Smooth muscle cell (in vitro differentiated cells): ENCODE data around the gene RPS6KL1. TPM values are rescaled to one million over a fixed set of nuclear protein-coding genes. Genes with fewer than 3 reads are reported as not detected.
A peak's percentile ranks its signal among the peaks of the same experiment; 100 is the strongest.

Experiments used
- DNase-seq: peaks from one replicate; lab custom pipeline; 2025; ENCODE audit not compliant: unreplicated experiment; lab: John Stamatoyannopoulos, UW
- H2AFZ ChIP-seq: fragments of 200-600 bp; sonication (generic); 2 replicates; pipeline ENCODE4 v1.6.0; 2016; ENCODE audit warnings: antibody characterized with exemption, low read depth, mild to moderate bottlenecking
- H3F3A ChIP-seq: fragments of 200-600 bp; sonication (generic); 2 replicates; pipeline ENCODE4 v1.6.0; 2017; ENCODE audit warnings: antibody characterized with exemption, low read depth
- H3K27ac ChIP-seq: fragments of 200-600 bp; sonication (generic); 2 replicates; pipeline ENCODE4 v1.5.1; 2016; ENCODE audit warnings: low read depth, mild to moderate bottlenecking
- H3K27me3 ChIP-seq: fragments of 200-600 bp; sonication (generic); 2 replicates; pipeline ENCODE4 v1.6.1; 2016; ENCODE audit warnings: low read depth, mild to moderate bottlenecking
- H3K36me3 ChIP-seq: fragments of 200-600 bp; sonication (generic); 2 replicates; pipeline ENCODE4 v1.5.1; 2016; ENCODE audit warnings: low read depth
- H3K4me1 ChIP-seq: fragments of 200-600 bp; sonication (generic); 2 replicates; pipeline ENCODE4 v1.5.1; 2016; ENCODE audit warnings: low read depth
- H3K4me2 ChIP-seq: fragments of 200-600 bp; sonication (generic); 2 replicates; pipeline ENCODE4 v1.6.0; 2016; ENCODE audit warnings: mild to moderate bottlenecking
- H3K4me3 ChIP-seq: fragments of 200-600 bp; sonication (generic); 2 replicates; pipeline ENCODE4 v1.5.1; 2016; ENCODE audit warnings: mild to moderate bottlenecking
- H3K79me2 ChIP-seq: fragments of 200-600 bp; sonication (generic); 2 replicates; pipeline ENCODE4 v1.6.0; 2016; ENCODE audit warnings: low read depth, mild to moderate bottlenecking
- H3K9ac ChIP-seq: fragments of 200-600 bp; sonication (generic); 2 replicates; pipeline ENCODE4 v1.6.0; 2016; ENCODE audit warnings: low read depth
- H3K9me3 ChIP-seq: fragments of 200-600 bp; sonication (generic); replicated peaks from 2 replicates; pipeline ENCODE4 v1.5.1; 2016; ENCODE audit warnings: low read depth
- H4K20me1 ChIP-seq: fragments of 200-600 bp; sonication (generic); 2 replicates; pipeline ENCODE4 v1.6.0; 2016; ENCODE audit warnings: low read depth
- WGBS: methylation state at CpG from one replicate; pipeline ENCODE4 v1.1.7; 2016; ENCODE audit warnings: low lambda C conversion rate; 5-methylcytosine and 5-hydroxymethylcytosine counted together
- polyA plus RNA-seq: library from polyadenylated mRNA; unstranded; fragments of >200 nt; fragmentation: Nextera tagmentation; extraction: Ambion mirVana; gene quantifications from 2 replicates; pipeline ENCODE4 v1.2.1, GENCODE V29; 2016
- total RNA-seq: library from RNA; depleted of rRNA; stranded (reverse); fragments of >200 nt; gene quantifications from 2 replicates; pipeline ENCODE4 v1.2.3, GENCODE V29; 2014
- TF ChIP-seq, protein P1 (sequence below): fragments of 200-600 bp; sonication (generic); IDR thresholded peaks from 2 replicates; pipeline ENCODE4 v1.5.1; 2017; ENCODE audit warnings: borderline replicate concordance, mild to moderate bottlenecking, antibody characterized with exemption; ENCODE audit not compliant: insufficient read depth, poor library complexity, severe bottlenecking

The RPS6KL1 gene
- total and polyA plus RNA-seq, 2 experiments from 2014 or later, result not detected

DNA sequence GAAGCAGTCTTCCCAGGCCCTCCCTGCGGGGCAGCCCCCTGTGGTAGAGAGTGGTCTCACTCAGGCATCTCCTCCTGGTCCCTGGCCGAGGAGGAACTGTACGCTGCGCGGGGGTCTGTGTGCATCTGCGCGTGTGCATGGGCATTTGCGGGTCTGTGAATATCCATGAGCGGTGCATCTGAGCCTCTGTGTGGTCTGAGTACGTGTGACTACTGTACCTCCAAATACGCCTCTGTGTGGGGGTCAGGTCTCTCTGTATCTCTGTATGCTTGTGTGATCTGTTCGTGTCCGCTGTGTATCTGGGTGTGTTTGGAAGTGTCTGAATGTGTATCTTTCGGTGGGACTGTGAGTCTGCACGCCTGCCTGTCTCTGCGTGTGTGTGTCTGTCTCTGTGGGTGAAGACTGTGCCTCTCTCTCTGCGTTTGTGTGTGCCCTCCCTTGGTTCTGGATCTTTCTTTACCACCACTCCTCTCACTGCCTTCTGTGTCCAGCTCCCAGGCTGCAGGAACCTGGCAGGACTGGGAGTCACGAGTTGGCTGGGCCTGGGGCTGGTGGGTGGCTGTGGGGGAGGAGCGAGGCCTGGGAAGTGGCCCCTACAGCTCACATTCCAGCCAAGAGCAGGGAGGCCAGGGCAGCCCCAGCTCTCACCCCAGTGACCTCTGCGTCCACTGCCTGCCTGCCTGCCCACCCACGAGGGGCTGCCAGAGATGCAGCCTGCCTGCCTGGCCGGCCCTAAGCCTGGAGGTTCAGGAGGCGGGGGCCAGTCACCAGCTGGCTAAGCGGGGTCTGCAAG lies 33.4 kb upstream of the RPS6KL1 start:
- 76% methylated on average over 23 of the region's 24 CpGs for WGBS
- no peaks in the 10 kb centered on the region for H4K20me1 ChIP-seq
- TF ChIP-seq, protein P1, sequence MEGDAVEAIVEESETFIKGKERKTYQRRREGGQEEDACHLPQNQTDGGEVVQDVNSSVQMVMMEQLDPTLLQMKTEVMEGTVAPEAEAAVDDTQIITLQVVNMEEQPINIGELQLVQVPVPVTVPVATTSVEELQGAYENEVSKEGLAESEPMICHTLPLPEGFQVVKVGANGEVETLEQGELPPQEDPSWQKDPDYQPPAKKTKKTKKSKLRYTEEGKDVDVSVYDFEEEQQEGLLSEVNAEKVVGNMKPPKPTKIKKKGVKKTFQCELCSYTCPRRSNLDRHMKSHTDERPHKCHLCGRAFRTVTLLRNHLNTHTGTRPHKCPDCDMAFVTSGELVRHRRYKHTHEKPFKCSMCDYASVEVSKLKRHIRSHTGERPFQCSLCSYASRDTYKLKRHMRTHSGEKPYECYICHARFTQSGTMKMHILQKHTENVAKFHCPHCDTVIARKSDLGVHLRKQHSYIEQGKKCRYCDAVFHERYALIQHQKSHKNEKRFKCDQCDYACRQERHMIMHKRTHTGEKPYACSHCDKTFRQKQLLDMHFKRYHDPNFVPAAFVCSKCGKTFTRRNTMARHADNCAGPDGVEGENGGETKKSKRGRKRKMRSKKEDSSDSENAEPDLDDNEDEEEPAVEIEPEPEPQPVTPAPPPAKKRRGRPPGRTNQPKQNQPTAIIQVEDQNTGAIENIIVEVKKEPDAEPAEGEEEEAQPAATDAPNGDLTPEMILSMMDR, result no peak
- no peak overlapping the region for H3K9ac ChIP-seq
- no peak for DNase-seq
- peaks cover 6% of the 10 kb centered on the region for H3F3A ChIP-seq
- peaks cover 6% of the 10 kb centered on the region for H3K79me2 ChIP-seq
- H3K4me2 ChIP-seq, result no peak overlapping the region
- H2AFZ ChIP-seq, result no peak overlapping the region
- H3K9me3 ChIP-seq, result no peaks in the 10 kb centered on the region
- H3K36me3 ChIP-seq, result no peaks in the 10 kb centered on the region
- H3K4me1 ChIP-seq, result peaks cover 20% of the 10 kb centered on the region
- no peak overlapping the region for H3K27ac ChIP-seq
- no peaks in the 10 kb centered on the region for H3K27me3 ChIP-seq
- H3K4me3 ChIP-seq, result no peak overlapping the region

DNA sequence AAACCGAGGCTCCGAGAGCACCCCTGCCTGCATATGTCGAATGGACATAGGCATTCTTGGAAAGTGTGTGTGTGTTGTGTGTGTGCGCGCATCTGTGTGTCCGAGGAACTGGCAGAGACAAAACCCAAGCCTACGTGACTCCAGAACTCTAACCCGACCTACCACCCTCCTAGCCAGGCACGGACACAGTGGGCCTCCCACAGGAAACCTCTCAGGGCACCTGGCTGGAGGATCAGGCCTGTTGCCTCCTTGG lies 32.9 kb upstream of the RPS6KL1 start:
- Histone ChIP-seq H3K9me3 (no peaks in the 10 kb centered on the region), H3K4me3 (peak overlapping the region; percentile 67), H3F3A (peaks cover 6% of the 10 kb centered on the region), H2AFZ (peak overlapping the region; percentile 84), H3K27ac (no peak overlapping the region), H4K20me1 (no peaks in the 10 kb centered on the region), H3K27me3 (no peaks in the 10 kb centered on the region), H3K36me3 (no peaks in the 10 kb centered on the region), H3K4me1 (peaks cover 21% of the 10 kb centered on the region), H3K4me2 (peak overlapping the region; percentile 83), H3K9ac (no peak overlapping the region), H3K79me2 (peaks cover 6% of the 10 kb centered on the region)
- DNase-seq, result no peak
- TF ChIP-seq, protein P1, result no peak
- WGBS, result 83% methylated on average over 9 of the region's 9 CpGs

DNA sequence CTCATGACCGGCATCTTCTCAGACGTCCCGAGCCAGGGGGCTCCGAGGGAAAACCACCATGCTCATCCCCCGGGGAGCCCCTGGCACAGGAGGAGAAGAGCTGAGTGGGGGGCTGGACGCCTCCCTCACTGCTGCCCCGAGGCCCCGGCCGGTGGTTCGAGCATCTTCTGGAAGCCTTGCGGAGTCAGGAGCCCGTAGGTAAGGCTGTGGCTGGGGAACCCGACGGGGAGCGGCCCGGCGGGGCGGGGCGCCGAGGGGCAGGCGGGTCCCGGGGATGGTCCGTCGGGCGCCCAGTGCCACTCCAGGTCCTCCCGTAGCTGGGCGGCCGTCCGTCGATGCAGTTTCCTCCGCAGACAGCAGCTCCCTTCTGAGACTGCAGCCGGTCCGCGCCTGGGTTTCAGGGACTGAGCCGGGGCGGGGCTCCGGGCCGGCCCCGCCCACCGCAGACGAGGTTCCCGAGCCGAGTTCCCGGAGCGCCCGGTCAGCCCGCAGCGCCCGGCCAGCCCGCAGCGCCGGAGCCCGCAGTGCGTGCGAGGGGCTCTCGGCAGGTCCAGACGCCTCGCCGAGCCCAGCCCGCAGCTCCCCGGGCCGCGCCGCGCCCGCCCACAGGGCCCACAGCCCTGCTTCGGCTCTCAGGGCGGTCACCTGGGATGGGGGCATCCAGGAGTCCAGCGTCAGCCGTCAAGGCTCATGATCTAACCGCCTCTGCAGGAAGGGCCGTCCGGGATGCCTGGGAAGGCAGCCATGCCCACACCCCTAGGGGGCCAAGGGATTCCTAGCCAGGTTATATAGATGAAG lies 32.4 kb upstream of the RPS6KL1 start, which contains the start of gene PGF:
Gene PGF (minus strand): TSS at position 369 of the 798 bp plus-strand sequence. CDS start 355 bp downstream, at position 14.
- H3K27ac ChIP-seq, result no peak within 1 kb of the TSS
- peak within 1 kb of the TSS; percentile 83 for H3K4me2 ChIP-seq
- no peaks in the 10 kb centered on the region for H3K9me3 ChIP-seq
- H3K4me3 ChIP-seq, result peak within 1 kb of the TSS; percentile 67
- WGBS, result 5% methylated on average over 41 of the region's 73 CpGs
- no peaks in the 10 kb centered on the region for H3K27me3 ChIP-seq
- H3K36me3 ChIP-seq, result no peaks in the 10 kb centered on the region
- TF ChIP-seq, protein P1, result no peak
- no peaks in the 10 kb centered on the region for H4K20me1 ChIP-seq
- peak within 1 kb of the TSS; percentile 84 for H2AFZ ChIP-seq
- peak; percentile 33 for DNase-seq
- H3K4me1 ChIP-seq, result peaks cover 21% of the 10 kb centered on the region
- no peak within 1 kb of the TSS for H3K9ac ChIP-seq
- peaks cover 6% of the 10 kb centered on the region for H3K79me2 ChIP-seq
- H3F3A ChIP-seq, result peaks cover 6% of the 10 kb centered on the region
